ENCODE results near the gene BBS9.

DNA sequence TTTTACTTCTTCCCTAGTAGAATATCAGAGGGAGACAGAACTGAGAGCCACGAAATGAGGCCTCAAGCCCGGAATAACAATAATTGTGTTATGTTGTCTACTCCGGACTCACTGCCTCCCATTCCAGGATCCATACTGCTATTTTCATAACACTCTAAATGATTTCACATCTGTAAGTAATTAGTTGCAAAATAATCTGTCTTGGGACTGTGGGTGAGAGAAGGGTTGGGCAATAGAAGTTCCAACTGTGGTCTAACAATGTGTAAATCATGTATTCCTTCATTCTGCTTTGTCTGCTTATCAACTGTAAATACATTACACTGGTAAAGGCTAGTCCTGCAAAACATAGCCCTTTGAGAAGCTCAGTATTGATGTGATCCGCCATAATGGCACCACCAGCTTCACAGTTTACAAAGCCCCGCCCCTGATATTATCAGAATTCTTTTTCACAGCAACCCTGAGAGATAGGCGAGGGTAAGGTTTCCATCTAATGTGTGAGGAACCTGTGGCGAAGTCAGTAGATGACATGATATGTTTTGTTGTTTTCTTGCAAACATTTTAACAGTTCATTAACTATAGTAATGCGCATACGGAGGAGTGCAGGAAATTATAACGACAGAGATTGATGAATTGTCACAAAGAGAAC lies 510.3 kb downstream of the BBS9 start:
- TF ChIP-seq, protein P1, sequence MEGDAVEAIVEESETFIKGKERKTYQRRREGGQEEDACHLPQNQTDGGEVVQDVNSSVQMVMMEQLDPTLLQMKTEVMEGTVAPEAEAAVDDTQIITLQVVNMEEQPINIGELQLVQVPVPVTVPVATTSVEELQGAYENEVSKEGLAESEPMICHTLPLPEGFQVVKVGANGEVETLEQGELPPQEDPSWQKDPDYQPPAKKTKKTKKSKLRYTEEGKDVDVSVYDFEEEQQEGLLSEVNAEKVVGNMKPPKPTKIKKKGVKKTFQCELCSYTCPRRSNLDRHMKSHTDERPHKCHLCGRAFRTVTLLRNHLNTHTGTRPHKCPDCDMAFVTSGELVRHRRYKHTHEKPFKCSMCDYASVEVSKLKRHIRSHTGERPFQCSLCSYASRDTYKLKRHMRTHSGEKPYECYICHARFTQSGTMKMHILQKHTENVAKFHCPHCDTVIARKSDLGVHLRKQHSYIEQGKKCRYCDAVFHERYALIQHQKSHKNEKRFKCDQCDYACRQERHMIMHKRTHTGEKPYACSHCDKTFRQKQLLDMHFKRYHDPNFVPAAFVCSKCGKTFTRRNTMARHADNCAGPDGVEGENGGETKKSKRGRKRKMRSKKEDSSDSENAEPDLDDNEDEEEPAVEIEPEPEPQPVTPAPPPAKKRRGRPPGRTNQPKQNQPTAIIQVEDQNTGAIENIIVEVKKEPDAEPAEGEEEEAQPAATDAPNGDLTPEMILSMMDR (IDR thresholded peaks at IDR 0.05), result no peak
- peak; percentile 33 for TF ChIP-seq POLR2AphosphoS5 (IDR thresholded peaks at IDR 0.05)
- no peak for TF ChIP-seq POLR2A (IDR thresholded peaks at IDR 0.05)
- no peak for TF ChIP-seq EP300 (IDR thresholded peaks at IDR 0.05)

Data from gastroesophageal sphincter (tissue), 3 donors.